SH-SY5Y (cell line): Measurements from ENCODE around the gene AIMP2.

Experiments
- GATA2 ChIP-seq: IDR thresholded peaks from 2 replicates; pipeline ENCODE4 v1.6.1; 2011; ENCODE audit warnings: mild to moderate bottlenecking, low read depth, low read length
- GATA3 ChIP-seq: IDR thresholded peaks from 2 replicates; pipeline ENCODE4 v1.6.1; 2011; ENCODE audit warnings: low read depth, mild to moderate bottlenecking, low read length, moderate library complexity

DNA sequence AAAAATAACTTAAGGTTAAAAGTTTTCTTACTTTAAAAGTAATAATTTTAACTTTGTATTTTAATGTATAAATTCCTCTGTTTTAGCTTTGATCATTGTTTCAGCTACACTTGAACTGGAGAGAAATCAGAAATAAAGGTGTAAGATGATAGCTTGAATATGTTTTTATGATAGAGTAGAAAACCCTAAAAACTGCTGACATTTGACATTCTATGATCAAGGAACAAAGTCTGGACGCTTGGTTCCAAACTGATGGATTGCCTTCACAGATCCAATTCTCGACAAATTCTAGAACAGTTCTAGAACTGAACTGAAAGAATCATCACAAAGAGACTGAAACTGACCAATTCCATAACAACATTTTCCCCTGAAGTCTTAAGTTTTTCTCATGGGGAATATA lies 21.9 kb downstream of the AIMP2 start, which contains the start of gene ANKRD61:
- TF ChIP-seq GATA3 (no peak), GATA2 (no peak)
